GM12891 (cell line): Measurements from ENCODE around the gene CEMIP.

Experiments
- DNase-seq: peaks from one replicate; pipeline ENCODE4 v3.0.0; 2011; ENCODE audit warnings: low spot score; ENCODE audit not compliant: insufficient read length
- FAIRE-seq: peaks from 2 replicates; lab custom pipeline; 2011; peaks lifted over from hg19 to GRCh38; lab: Jason Lieb, UNC
- PAX5 ChIP-seq: IDR thresholded peaks from 2 replicates; pipeline ENCODE4 v1.6.1; 2011; ENCODE audit warnings: low read length, moderate library complexity, mild to moderate bottlenecking; ENCODE audit not compliant: insufficient read depth, severe bottlenecking
- POLR2A ChIP-seq: IDR thresholded peaks from 2 replicates; pipeline ENCODE4 v1.6.1; 2011; ENCODE audit warnings: low read depth, low read length, control low read depth
- POLR2AphosphoS5 ChIP-seq: IDR thresholded peaks from 2 replicates; pipeline ENCODE4 v1.6.1; 2011; ENCODE audit warnings: low read depth, low read length, control low read depth
- POU2F2 ChIP-seq: IDR thresholded peaks from 2 replicates; pipeline ENCODE4 v1.6.1; 2011; ENCODE audit warnings: low read depth, mild to moderate bottlenecking, control low read depth, low read length, moderate library complexity
- SPI1 ChIP-seq: IDR thresholded peaks from 2 replicates; pipeline ENCODE4 v1.6.1; 2011; ENCODE audit warnings: low read depth, low read length, control low read depth
- TAF1 ChIP-seq: IDR thresholded peaks from 2 replicates; pipeline ENCODE4 v1.6.1; 2011; ENCODE audit warnings: low read depth, low read length, control low read depth

Gene CEMIP

GRCh38 chr15:80913541-80913940, 134.4 kb downstream of the CEMIP start:
- no peak for TF ChIP-seq PAX5
- no peak for TF ChIP-seq POLR2AphosphoS5
- no peak for TF ChIP-seq TAF1
- no peak for FAIRE-seq
- DNase-seq = no peak

- DNase-seq = no peak
- FAIRE-seq = no peak
- TF ChIP-seq POLR2A = no peak
- no peak for TF ChIP-seq SPI1
- TF ChIP-seq TAF1 = no peak
- no peak for TF ChIP-seq PAX5
- no peak for TF ChIP-seq POLR2AphosphoS5
- TF ChIP-seq POU2F2 = no peak
These were observed 136.3 kb downstream of the CEMIP start for GRCh38 chr15:80915472-80915871.

DNA sequence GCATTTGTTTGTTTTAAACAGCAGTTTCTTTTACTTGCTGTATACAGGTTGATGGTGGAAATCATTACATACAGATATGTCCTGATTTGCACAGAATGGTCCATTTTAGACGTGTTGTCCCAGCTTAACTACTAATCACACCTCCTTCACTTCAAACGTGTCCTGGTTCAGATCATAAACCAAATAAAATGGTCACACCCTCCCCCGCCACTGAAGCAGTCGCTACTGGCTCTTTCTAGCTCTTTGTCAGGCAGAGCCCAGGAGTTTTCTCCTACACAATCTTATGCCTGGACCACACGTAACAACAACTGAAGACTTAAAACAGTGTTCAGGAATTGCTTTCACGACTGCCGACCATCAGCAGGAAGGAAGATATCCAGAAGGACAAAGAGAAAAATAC, 136.9 kb downstream of the CEMIP start:
- TF ChIP-seq POLR2A (no peak), PAX5 (no peak), POLR2AphosphoS5 (no peak), POU2F2 (no peak), TAF1 (no peak), SPI1 (no peak)
- FAIRE-seq (no peak), DNase-seq (no peak)

GRCh38 chr15:80918196-80918783, 139.1 kb downstream of the CEMIP start:
- FAIRE-seq = no peak
- TF ChIP-seq TAF1 = no peak
- TF ChIP-seq POLR2AphosphoS5 = no peak
- no peak for TF ChIP-seq SPI1
- TF ChIP-seq PAX5 = no peak
- TF ChIP-seq POU2F2 = no peak
- no peak for TF ChIP-seq POLR2A
- DNase-seq = no peak

GRCh38 chr15:80920271-80920699, 141.1 kb downstream of the CEMIP start:
- DNase-seq = no peak
- no peak for FAIRE-seq
- TF ChIP-seq POU2F2 (no peak), SPI1 (peak; percentile 46; the same call in 1 of the 2 replicates)

- no peak for FAIRE-seq
- TF ChIP-seq SPI1 = no peak
- TF ChIP-seq POLR2AphosphoS5 = no peak
- no peak for TF ChIP-seq POLR2A
- no peak for TF ChIP-seq PAX5
- no peak for TF ChIP-seq POU2F2
- TF ChIP-seq TAF1 = no peak
- DNase-seq = no peak
These were observed 142.7 kb downstream of the CEMIP start for GRCh38 chr15:80921736-80922410.

DNA sequence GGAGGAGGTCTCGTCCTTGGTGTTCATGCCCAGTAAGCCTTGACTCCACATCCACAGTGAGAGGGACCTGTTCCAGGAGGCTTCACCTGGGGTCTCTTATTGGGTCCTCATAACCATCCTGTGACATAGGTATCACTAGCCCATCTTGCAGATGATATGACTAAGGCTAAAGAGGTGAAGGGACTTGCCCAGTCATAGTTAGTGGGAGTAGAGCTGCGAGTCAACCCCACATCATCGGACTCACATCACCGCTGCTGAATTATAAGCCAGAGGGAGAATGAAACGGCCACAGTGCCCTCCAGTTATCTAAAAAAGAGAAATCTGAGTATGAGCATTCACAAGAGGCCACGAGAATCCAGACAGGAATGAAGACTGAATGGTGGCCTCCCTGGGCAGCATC, 144.5 kb downstream of the CEMIP start:
- TF ChIP-seq PAX5 = no peak
- no peak for TF ChIP-seq POLR2A
- no peak for TF ChIP-seq POLR2AphosphoS5
- DNase-seq = no peak
- FAIRE-seq = no peak

- FAIRE-seq (no peak), DNase-seq (no peak)
- TF ChIP-seq PAX5 (no peak), POLR2A (no peak), POU2F2 (no peak), TAF1 (no peak), POLR2AphosphoS5 (no peak), SPI1 (no peak)
These were observed 145.1 kb downstream of the CEMIP start for GRCh38 chr15:80924278-80924677.

DNA sequence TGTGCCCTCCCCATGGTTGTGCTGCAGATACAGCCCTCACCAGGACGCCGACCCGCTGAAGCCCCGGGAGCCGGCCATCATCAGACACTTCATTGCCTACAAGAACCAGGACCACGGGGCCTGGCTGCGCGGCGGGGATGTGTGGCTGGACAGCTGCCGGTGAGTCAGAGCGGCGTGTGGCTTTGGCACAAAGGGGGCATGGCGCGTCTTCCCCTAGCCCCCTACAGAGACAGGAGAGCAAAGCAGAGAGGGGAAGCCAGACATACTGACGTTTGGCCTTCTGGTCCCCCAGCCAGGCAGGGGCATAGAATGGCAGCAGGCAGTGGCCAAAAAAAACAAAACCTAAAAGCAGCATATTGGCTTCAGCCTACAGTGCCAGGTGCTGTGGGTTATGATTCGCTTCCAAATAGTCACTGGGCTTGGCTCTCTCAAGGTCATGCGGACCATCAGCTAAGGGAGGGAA, 146.5 kb downstream of the CEMIP start:
- DNase-seq (no peak), FAIRE-seq (no peak)
- TF ChIP-seq SPI1 = no peak
- TF ChIP-seq POU2F2 = no peak
- TF ChIP-seq PAX5 = no peak
- no peak for TF ChIP-seq POLR2A
- no peak for TF ChIP-seq POLR2AphosphoS5
- TF ChIP-seq TAF1 = no peak

GRCh38 chr15:80926126-80926525, 147.0 kb downstream of the CEMIP start:
- FAIRE-seq (no peak), DNase-seq (no peak)
- TF ChIP-seq TAF1 = no peak
- TF ChIP-seq POLR2AphosphoS5 = no peak
- no peak for TF ChIP-seq SPI1
- TF ChIP-seq POLR2A = no peak
- no peak for TF ChIP-seq POU2F2
- no peak for TF ChIP-seq PAX5

DNA sequence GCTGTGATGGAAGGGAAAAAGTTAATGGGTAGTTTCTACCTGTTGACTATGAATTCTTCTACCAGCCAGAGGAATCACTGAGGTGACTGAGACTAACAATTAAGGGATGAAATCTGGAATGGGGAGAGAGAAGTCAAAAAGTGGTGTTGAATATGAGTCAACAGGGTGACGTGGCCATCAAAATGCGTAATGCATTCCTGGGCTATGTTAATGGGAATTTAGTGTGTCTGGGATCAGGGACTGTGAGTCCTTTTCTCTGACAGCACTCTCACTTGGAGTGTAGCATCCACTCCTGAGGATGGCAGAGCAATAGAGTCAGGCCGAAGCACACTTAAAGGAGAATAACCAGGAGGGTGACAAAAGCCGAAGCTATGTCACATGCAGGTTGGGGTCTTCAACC, 150.1 kb downstream of the CEMIP start:
- TF ChIP-seq TAF1 (no peak), POLR2A (no peak), POU2F2 (no peak), PAX5 (no peak), SPI1 (no peak), POLR2AphosphoS5 (no peak)
- no peak for DNase-seq
- FAIRE-seq = no peak
